Stimulated activated CD8-positive, alpha-beta memory T cell treated with anti-CD3 and anti-CD28 coated beads, Interleukin-15, amount 100 ng/mL, for 24 hours (primary cell): ENCODE data around the gene FOXK1.
A peak's percentile ranks its signal among the peaks of the same experiment; 100 is the strongest.
"Not testable (repeated sequence)": the region's sequence is repeated elsewhere in the genome, so short reads cannot be mapped to it uniquely, and the experiment has no call there.

Experiments used
- DNase-seq: peaks from one replicate; pipeline ENCODE4 v3.0.0-alpha.2; 2020; ENCODE audit warnings: low read depth

FOXK1 gene

DNA sequence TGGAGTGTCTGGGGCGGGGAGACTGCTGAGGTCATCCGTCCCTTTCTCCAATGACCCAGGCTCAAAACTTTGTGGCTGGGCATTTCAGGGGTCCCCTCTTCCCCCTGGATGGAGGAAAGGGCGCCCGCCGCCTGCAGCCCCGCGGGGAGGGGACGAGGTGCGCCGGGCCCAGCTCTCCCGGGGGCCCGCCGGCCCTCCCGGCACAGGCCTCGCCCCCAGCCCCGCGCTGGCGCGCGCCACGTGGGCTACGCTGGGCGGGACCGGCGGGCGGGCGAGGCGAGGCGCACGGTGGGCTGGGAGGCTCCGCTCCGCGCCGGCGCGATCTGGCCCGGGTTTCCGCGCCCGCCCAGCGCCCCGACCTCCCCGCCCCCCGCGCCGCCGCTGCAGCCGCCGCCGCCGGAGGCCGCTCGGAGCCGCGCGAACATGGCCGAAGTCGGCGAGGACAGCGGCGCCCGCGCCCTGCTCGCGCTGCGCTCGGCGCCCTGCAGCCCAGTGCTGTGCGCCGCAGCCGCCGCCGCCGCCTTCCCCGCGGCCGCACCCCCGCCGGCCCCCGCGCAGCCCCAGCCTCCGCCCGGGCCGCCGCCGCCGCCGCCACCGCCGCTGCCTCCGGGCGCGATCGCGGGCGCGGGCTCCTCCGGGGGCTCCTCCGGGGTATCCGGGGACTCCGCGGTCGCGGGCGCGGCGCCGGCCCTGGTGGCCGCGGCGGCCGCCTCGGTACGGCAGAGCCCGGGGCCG lies at the start of gene FOXK1:
FOXK1 (plus strand) TSS at position 410 of the 735 bp plus-strand sequence; CDS start at position 424, 14 bp downstream.
- DNase-seq = peak; percentile 65

DNA sequence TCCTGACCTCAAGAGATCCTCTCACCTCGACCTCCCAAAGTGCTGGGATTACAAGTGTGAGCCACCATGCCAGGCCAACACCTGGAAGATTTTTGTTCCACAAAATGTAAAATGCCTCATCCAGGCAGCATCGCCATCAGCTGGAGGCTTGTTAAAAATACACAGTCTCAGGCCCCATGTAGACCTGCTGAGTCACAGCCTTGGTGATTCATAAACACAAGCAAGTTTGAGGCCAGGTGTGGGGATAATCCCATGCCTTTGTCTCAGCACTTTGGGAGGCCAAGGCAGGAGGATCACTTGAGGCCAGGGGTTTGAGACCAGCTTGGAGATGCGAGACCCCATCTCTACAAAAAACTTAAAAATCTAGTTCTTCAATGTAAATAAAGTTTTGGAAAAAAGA lies 49.1 kb upstream of the FOXK1 start:
- DNase-seq = no peak

DNA sequence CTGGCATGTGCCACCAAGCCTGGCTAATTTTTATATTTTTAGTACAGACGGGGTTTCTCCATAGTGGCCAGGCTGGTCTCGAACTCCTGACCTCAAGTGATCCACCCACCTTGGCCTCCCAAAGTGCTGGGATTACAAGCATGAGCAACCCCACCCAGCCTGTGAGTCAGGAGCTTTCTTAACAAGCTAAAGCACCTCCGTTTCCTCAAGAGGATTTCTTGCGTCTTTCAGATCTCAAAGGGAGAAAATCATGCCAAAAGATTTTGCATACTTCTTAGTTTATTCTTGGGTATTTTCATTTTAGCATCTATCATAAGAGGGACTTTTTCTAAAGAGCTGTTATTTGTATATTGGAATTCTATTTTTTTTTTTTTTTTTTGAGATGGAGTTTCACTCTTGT lies 47.9 kb upstream of the FOXK1 start:
- no peak for DNase-seq

DNA sequence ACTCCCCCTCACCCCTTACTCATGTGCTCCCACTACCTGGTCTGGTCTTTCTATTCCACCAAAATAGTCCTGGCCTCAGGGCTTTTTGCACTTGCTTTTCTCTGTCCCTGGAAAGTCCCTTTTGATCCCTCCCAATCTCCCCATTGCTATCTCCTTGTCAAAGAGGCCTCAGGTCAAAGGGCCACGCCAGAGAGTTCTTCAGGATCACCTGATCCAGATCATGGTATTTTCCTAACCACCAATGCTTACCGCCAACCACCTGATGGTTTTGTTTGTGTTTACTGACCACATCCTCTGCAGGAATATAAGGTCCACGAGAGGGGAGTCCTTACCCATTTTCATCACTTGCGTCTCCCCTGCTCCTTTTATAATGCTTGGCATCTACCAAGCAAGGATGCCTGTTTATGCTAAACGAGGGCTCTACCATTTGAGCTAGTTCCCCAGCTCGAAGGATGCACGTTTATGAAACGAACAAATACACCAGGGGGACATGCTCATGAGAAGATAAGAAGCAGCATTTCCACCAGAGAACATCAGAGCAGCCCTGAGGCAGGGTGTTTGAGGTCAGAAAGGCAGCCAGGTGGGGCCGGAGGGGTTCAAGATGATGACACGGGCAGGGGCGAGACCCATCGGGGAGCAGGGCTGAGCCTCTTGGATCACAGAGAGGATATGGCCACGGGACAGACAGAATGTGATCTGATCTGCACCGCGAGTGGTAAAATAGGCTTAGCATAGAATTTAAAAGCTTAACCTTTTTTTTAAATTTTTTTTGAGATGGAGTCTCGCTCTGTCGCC lies 43.1 kb upstream of the FOXK1 start:
- no peak for DNase-seq

DNA sequence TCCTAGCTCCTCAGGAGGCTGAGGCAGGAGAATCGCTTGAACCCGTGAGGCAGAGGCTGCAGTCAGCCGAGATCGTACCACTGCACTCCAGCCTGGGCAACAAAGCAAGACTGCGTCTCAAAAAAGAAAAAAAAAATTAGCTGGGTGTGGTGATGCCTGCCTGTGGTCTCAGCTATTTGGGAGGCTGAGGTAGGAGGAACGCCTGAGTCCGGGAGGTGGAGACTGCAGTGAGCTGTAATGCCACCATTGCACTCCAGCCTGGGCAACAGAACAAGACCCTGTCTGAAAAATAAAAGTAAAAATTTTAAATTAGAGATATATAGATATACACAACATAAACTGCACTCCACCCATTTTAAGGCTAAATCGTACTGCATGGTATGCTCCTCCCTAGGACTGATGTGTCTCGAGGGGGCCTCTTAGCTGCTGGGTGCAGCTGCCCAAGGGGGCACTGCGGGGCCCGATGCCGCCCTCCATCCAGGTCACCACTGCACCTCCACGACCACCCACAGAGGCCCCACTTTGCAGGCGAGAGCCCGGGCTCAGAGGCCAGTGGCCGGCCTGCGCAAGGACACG lies 40.9 kb upstream of the FOXK1 start:
- no peak for DNase-seq

DNA sequence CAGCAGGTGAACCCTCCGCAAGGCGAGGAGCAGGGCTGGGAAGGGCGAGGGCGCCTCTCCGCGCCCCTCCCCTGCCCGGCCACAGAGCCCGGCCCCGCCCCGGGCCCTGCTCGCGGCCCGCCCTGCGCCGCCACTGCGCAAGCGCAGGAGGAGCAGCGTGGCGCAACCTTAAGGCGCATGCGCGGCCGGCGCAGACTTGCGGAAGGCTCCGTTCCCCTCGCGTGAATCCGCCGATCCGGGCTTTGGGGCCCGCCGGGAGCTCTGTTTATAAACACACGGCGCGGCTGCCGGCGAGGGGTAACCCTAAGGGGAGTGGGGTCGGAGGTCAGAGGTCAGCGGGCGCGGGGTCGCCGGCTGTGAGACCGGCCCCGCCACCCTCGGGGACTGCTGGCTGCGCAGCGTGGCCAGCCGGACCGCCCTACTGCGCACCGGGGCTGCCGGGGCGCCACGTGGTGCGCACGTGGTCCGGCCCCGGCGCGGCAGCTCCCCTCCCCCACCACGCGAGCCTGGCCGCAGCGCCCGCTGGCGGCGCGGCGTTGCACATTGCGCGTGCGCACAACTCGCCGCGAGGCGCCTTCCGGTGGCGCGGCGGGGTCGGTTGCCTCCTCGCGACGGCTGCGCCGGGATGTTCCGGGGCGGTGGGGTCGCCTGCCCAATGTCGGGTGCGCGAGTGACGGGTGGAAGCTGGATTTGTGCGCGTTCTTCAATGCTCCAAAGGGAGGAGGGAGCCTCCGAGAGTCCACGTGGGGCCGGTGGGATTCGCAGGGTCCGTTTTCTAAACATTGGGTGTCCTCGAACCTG lies 40.2 kb upstream of the FOXK1 start:
- DNase-seq = peak; percentile 94

DNA sequence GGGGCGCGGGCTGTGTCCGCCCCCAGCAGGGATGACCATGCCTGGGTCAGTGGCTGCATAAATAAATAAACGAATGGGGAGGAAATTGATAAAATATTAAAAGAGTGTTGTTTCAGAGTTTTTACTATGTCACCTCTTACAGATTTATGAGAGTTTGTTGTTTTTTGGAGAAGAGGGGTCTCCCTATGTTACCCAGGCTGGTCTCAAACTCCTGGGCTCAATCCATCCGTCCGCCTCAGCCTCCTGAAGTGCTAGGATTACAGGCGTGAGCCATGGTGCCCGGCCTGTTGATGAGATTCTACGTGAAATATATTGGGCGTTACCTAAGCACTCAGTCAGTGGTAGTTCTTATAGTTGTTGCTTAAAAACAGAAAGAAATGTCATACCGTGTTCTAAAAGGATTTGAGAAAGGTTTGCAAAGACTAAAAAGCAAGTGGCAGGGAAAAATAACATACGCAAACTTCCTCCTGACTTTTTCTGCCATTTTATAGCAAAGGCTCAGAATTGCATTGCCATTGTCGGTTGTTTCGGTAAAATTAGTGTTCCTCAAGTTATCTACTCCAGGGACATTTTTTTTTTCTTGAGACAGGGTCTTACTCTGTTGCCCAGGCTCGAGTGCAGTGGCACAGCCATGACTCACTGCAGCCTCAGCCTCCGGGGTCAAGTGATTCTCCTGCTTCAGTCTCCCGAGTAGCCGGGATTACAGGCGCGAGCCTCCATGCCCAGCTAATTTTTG lies 39.5 kb upstream of the FOXK1 start:
- DNase-seq = no peak

DNA sequence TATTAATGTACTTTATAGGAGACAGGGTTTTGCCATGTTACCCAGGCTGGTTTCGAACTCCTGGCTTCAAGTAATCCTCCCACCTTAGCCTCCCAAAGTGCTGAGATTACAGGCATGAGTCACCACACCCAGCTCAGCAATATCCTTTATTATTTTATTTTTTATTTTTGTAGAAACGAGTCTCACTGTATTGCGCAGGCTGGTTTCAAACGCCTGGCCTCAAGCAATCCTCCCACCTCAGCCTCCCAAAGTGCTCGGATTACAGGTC lies 39.0 kb upstream of the FOXK1 start:
- not testable (repeated sequence) for DNase-seq

DNA sequence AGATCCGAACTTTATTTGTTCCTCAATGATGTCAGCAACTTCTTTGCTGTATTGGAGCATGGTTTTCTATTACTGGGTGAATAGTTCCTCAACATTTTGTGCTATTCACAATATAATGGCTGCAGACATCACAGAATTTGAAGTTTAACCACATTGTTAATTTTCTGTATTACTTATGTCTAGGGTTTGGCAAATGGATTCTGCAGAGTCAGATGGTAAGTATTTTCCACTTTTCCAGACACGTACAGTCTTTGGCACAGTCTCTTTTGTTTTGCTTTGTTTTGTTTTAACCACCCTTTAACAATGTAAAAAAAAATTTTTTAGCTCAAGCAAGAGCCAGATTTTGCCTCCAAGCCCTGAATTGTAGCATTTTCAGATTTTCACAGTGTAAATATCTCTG lies 36.8 kb upstream of the FOXK1 start:
- DNase-seq = no peak

DNA sequence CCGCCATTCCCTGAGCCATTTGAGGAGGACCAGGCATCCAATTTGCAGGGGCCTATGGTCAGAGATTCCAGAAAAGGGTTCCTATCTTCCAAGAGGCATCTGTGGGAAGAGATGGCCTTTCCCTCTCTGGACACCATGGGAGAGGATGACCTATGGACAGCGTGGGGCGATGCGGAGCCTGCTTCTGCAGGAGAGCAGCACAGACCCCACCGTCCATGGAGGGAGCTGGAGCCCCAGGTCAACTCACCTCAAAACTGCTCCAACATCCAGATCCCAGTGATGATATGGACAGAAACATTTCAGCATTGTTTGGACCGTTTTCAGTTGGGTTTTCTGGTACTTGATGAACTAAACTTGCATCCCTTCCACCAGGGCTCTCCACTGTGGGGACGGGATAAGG lies 34.0 kb upstream of the FOXK1 start:
- DNase-seq = no peak

DNA sequence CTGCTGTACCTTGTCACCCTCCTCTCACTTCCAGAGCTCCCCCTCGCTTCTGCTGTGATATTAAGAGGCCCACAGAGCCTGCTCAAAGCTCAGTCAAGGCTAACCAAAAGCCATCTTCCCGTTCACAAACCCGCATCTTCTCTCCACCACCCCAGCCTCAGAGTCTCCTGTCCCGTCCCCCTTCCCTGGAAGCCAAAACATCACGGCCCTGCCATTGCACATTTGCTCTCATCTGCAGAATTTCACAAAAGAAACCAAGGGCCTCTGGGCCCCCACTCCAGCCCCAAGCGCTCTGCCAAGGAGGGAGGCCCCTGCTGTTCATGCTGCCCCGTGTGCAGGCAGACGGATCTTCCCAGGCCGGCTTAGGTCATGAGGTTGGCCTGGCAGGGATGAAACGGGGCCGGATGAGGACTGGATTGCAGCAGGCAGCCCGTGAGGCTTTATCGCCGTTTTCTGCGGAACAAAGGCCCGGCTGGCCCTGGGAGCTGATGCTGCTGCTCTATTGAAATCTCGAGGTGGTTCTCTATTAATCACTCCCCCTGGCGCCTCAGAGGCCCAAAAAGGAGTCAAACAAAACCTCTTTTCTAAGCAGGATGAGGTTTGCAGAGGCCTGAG lies 31.6 kb upstream of the FOXK1 start:
- DNase-seq = no peak

DNA sequence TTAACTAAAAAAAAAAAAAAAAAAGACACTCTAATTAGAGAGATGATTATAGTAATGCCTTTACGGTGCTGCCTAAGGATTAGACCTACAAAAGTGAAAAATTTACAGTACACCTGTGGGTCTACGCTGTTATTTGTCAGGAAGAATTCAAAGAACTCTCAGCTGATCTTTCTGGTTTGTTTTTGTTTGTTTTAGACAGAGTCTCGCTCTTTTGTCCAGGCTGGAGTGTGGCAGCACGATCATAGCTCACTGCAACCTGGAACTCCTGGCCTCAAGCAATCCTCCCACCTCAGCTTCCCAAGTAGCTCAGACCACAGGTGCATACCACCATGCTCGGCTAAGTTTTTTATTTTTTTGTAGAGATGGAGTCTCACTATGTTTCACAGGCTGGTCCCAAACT lies 28.3 kb upstream of the FOXK1 start:
- no peak for DNase-seq

DNA sequence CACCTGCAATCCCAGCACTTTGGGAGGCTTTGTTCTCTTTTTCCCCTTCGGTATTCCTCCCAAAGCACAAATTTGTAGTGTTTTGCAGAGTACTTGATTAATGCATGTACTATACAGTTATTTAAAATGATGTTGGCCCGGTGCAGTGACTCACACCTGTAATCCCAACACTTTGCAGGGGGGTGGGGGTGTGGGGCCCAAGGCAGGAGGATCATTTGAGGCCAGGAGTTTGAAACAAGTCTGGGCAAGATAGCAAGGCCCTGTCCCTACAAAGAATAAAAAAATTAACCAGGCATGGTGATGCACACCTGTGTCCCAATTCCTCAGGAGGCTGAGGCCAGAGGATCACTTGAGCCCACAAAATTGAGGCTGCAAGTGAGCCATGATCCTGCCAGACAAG lies 26.8 kb upstream of the FOXK1 start:
- DNase-seq = no peak

DNA sequence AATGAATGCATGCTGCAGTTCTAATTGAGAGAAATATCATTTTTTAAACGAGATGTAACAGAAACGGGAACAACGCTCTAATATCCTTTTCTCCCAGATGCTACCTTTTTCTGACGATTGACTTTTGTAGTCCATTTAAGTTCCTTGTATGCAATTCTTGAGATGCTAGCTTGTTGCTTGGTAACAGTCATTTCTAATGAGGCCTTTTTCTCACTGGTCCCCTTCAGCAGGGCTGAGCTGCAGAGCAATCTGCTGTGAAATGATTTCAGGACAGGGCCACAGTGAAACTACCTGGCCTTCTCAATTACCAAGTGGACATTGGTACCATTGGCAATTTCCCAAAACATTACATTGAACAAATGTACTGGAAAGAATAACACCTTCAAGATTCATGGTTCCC lies 26.2 kb upstream of the FOXK1 start:
- no peak for DNase-seq

DNA sequence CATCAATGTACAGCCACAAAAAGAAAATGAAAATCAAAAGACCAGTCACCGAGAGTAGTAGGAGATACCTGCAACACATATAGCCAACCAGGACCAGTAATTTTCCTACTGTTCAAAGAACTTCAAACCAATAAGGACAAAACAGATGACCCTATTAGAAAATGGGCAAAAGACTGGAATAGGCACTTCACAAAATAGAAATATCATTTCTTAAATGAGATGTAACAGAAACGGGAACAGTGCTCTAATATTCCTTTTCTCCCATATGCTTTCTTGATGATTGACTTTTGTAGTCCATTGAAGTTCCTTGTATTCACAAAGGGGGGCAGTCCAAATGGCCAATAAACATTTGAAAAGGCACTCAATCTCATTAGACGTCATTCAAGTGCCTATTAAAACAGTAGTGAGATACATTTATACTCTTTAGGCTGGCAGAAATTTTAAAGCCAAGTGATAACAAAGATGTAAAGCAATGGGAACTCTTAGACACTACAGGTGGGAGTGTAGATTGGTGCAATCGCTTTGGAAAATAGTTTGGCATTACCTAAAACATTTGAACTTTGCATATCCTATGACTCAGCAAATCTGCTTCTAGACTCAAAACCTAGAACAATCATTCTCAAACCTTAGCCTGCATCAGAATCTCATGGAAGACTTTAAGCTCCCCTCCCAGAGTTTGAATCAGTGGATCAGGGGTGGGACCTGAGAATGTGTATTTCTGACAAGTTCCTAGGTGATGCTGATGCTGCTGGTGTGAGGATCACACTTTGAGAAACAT lies 24.3 kb upstream of the FOXK1 start:
- no peak for DNase-seq

DNA sequence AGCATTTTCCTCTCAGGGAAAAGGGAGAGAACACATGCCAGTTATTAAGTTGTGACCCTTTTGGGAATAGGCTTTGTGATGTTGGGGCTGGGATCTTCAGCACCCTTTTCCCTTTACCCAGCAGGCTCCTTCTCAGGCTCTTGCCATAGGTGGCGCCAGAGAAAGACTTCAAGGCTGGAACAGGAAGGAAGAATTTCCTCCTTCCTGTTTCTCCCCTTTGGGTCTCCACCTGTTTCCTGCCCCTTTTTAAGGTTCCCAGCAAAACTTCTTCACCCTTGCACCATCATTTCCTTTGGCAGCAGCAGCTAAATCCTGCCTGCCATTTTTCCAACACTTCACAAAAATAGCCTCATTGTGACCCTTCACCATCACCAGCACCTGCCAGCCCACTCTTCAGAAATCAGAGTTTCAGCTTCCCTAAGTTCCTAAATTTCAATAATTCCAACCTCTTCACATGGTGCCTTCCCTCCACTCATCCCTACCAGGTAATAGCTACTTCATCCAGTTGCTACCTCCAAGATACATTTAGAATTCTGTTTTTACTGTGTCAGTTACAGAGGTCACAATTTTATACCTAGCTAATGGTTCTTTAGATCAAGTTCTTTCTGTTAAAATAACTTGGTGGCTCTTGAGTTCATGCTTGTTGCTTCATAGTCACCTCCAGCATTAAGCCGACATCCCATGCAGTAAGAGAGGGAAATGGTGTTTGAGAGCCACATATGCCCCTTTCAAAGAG lies 22.4 kb upstream of the FOXK1 start:
- no peak for DNase-seq

DNA sequence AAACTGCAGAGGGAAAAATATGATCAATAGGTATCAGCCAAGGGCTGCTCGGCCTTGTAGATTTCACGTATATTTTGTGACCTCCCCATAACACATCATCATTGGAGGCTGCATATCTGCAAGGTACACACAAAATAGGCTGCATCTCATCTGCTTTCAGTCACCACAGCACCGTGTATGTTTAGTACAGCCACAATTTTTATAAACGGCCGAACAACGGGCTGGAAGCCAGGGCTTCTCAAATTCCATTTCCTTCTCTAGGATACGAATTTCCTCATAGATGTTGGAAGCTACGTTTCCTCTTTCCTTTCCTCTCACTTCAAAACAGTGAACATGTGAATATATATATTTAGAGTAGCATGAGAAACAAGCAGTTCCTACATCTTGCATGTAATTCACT lies 20.2 kb upstream of the FOXK1 start:
- no peak for DNase-seq

DNA sequence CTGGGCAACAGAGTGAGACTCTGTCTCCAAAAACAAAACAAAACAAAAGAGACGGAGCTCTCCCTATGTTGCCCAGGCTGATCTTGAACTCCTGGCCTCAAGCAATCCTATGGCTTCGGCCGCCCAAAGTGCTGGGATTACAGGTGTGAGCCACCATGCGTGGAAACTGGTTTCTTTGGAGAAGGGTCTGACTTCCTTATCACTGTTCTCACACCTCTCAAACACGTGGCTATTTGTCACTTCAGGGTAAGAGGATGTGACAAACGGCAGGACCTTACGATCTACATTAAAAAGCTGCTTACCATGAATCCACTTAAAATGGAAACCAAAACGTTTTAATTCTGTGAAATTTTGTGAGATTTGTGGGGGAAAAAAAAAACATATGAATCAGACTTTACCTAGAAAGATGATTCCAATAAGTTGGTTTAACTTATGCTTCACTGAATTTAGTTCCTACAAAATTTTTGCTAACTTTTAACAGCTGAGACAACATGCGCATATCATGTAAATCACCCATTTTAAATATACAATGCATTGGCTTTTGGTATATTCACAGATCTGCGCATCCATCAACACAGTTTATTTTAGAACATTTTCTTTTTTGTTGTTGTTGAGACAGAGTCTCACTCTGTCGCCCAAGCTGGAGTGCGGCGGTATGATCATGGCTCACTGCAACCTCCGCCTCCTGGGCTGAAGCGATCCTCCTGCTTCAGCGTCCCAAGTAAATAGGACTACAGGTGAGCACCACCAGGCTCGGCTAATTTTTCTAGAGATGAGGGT lies 18.7 kb upstream of the FOXK1 start:
- DNase-seq = no peak

DNA sequence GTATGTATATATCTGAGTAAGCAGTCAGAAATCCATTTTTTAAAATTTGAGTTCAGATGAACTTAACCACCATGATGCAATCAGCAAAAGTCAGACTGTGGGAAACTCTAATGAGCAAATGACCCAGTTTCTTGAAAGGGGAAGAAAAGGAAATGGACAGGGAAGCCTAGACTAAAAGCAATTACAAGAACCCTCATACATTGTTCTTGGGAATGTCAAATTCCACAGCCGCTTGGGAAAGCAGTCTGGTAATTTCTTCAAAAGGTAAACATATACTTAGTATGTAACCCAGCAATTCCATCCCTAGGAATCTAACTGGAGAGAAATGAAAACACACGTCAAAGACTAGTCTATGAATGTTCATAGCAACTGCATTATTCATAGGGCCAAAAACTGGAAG lies 16.4 kb upstream of the FOXK1 start:
- no peak for DNase-seq
